ENCODE results near the gene OPALIN.

DNA sequence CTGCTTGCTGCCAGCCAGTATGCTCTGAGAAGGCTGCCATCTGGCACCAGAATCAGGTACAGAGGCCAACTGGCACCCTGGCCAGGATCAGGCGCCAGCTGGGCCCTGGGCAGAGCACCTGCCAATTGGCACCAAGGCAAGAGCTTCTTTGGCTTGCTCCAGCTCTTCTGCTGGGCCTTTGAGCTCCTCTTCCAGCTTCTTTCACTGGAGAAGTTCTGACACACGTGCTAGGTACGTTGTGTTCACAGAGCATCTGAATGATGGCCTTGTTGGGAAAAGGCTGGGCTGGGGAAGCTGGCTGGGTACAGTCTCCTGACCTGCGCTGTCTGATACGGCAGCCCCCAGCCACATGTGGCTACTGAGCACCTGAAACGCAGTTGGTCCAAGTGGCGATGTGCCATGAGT, 31.7 kb upstream of the OPALIN start:
- TF ChIP-seq, protein P1, sequence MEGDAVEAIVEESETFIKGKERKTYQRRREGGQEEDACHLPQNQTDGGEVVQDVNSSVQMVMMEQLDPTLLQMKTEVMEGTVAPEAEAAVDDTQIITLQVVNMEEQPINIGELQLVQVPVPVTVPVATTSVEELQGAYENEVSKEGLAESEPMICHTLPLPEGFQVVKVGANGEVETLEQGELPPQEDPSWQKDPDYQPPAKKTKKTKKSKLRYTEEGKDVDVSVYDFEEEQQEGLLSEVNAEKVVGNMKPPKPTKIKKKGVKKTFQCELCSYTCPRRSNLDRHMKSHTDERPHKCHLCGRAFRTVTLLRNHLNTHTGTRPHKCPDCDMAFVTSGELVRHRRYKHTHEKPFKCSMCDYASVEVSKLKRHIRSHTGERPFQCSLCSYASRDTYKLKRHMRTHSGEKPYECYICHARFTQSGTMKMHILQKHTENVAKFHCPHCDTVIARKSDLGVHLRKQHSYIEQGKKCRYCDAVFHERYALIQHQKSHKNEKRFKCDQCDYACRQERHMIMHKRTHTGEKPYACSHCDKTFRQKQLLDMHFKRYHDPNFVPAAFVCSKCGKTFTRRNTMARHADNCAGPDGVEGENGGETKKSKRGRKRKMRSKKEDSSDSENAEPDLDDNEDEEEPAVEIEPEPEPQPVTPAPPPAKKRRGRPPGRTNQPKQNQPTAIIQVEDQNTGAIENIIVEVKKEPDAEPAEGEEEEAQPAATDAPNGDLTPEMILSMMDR (IDR thresholded peaks at IDR 0.05), result no peak
- TF ChIP-seq SIN3A (IDR thresholded peaks at IDR 0.05; ENCODE audit: borderline replicate concordance, insufficient read depth, low read depth, low read length), result no peak
- TF ChIP-seq, protein P2, sequence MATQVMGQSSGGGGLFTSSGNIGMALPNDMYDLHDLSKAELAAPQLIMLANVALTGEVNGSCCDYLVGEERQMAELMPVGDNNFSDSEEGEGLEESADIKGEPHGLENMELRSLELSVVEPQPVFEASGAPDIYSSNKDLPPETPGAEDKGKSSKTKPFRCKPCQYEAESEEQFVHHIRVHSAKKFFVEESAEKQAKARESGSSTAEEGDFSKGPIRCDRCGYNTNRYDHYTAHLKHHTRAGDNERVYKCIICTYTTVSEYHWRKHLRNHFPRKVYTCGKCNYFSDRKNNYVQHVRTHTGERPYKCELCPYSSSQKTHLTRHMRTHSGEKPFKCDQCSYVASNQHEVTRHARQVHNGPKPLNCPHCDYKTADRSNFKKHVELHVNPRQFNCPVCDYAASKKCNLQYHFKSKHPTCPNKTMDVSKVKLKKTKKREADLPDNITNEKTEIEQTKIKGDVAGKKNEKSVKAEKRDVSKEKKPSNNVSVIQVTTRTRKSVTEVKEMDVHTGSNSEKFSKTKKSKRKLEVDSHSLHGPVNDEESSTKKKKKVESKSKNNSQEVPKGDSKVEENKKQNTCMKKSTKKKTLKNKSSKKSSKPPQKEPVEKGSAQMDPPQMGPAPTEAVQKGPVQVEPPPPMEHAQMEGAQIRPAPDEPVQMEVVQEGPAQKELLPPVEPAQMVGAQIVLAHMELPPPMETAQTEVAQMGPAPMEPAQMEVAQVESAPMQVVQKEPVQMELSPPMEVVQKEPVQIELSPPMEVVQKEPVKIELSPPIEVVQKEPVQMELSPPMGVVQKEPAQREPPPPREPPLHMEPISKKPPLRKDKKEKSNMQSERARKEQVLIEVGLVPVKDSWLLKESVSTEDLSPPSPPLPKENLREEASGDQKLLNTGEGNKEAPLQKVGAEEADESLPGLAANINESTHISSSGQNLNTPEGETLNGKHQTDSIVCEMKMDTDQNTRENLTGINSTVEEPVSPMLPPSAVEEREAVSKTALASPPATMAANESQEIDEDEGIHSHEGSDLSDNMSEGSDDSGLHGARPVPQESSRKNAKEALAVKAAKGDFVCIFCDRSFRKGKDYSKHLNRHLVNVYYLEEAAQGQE (IDR thresholded peaks at IDR 0.05; ENCODE audit: insufficient read depth in 1 of 2, low read depth in 2 of 2, low read length in 1 of 2), result no peak

Data from Panc1 (cell line).